ENCODE measurements around the gene RNF130. TPM values are rescaled to one million over a fixed set of nuclear protein-coding genes. Genes with fewer than 3 reads are reported as not detected.
A peak's percentile ranks its signal among the peaks of the same experiment; 100 is the strongest.
"Not testable (repeated sequence)": the region's sequence is repeated elsewhere in the genome, so short reads cannot be mapped to it uniquely, and the experiment has no call there.

RNF130 gene
- polyA plus RNA-seq, 10 donors: 36.5 to 49.8 (median 43.2) TPM

GRCh38 chr5:180105827-180106312, 34.3 kb upstream of the RNF130 start:
- DNase-seq: no peak

- no peak for DNase-seq
Observed at GRCh38 chr5:180104168-180104530, 32.6 kb upstream of the RNF130 start.

GRCh38 chr5:180103487-180104167, 32.1 kb upstream of the RNF130 start:
- DNase-seq: no peak

GRCh38 chr5:180102636-180103035, 31.1 kb upstream of the RNF130 start:
- no peak for DNase-seq

- DNase-seq: no peak
Observed at GRCh38 chr5:180101451-180102105, 30.0 kb upstream of the RNF130 start.

- no peak for DNase-seq
Observed at GRCh38 chr5:180100621-180101450, 29.3 kb upstream of the RNF130 start.

- no peak for DNase-seq
Observed at GRCh38 chr5:180099733-180100611, 28.4 kb upstream of the RNF130 start.

- DNase-seq: no peak
Observed at GRCh38 chr5:180098991-180099732, 27.6 kb upstream of the RNF130 start.

GRCh38 chr5:180098526-180098925, 27.0 kb upstream of the RNF130 start:
- no peak for DNase-seq

- no peak for DNase-seq
Observed at GRCh38 chr5:180097926-180098325, 26.4 kb upstream of the RNF130 start.

GRCh38 chr5:180097163-180097894, 25.8 kb upstream of the RNF130 start:
- no peak for DNase-seq

- no peak for DNase-seq
Observed at GRCh38 chr5:180096616-180097015, 25.1 kb upstream of the RNF130 start.

GRCh38 chr5:180095545-180095944, 24.0 kb upstream of the RNF130 start:
- no peak for DNase-seq

- peak in 1 of 3 donors; percentile 38 for DNase-seq
Observed at GRCh38 chr5:180093651-180094382, 22.3 kb upstream of the RNF130 start.

- DNase-seq: no peak
Observed at GRCh38 chr5:180093241-180093640, 21.7 kb upstream of the RNF130 start.

GRCh38 chr5:180090769-180091546, 19.4 kb upstream of the RNF130 start:
- DNase-seq: peak; percentile 16 to 53 (median 22)

GRCh38 chr5:180090098-180090768, 18.7 kb upstream of the RNF130 start:
- DNase-seq: peak; percentile 73 to 93 (median 88)

GRCh38 chr5:180089628-180090027, 18.1 kb upstream of the RNF130 start:
- DNase-seq: not testable (repeated sequence)
